ENCODE measurements around the gene MSRB3.

- no peak for TF ChIP-seq CTCF (IDR thresholded peaks at IDR 0.05; ENCODE audit: poor library complexity)
- TF ChIP-seq EZH2 (IDR thresholded peaks at IDR 0.05; ENCODE audit: borderline replicate concordance), result no peak
- no peak for TF ChIP-seq EZH2phosphoT487 (IDR thresholded peaks at IDR 0.05; ENCODE audit: low read depth, severe bottlenecking, unreplicated experiment)
These were observed 20.5 kb upstream of the MSRB3 start for GRCh38 chr12:65257986-65258385.

All from hepatocyte (in vitro differentiated cells).